ENCODE results near the gene TOPAZ1.
"Not testable (repeated sequence)": the region's sequence is repeated elsewhere in the genome, so short reads cannot be mapped to it uniquely, and the experiment has no call there.

The TOPAZ1 gene

DNA sequence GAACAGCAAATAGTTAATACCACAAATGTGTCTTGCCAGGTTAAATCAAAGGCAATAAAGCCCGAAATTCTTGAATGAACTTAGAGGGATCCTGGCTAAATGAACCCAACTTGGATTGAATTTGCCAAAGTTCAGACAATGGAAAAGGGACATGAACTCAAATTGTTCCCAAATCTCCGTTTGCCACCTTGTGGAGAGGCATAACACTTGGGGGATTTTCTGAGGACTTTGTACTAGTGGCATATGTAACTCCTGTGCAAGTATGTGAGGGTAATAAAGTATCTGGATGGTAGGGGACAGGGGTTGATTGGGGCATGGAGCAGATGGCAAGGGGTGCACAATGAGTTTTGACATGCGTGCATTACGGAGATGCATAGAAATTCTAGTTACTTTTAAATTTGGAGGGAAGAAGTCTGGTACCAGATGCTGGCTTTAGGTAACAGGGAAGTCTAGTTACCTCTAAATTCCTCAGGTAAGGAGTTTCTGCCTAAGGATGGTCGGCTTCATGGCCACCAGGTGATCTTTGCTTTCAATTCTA lies 95.6 kb downstream of the TOPAZ1 start:
- DNase-seq, result no peak

DNA sequence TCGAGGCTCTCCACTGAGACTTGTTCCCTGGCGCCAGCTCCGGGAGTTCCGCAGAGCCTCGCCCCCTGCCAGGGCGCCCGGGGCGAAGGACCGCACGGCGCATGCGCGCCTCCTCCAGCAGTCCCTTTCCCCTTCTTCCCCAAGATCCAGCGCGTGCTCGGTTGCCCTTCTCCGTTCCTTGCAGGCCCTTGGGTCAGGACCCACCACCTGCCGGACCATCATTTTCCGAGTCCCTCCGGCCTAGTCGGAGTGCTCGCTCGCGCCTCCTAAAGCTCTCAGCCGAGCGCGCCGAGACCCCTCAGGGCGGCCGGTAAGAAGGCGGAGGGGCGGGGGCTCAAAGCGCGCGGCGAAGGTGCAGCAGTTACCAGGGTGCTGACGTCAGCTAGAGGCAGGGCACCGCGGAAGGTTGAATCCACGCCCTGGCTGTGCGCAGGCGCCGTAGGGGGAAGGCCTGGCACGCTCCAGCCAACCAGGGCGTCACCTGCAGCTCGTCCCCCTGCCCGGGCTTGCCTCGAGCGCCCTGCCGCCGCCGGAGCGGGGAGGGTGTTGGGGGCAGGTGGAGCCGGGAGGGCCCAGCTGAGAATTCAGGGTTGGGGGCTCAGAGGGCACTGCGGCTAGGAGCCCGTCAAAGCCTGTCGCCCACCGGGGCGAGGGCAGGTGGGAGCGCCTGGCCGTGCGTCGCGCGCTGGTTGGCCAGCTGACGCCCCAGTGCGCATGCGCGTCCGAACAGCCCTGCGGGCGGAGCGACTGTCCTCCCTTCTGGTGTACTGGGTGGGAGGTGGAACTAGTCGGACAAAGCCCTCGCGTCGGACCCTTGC lies 96.5 kb downstream of the TOPAZ1 start, which contains the start of gene TCAIM:
Gene TCAIM (plus strand): TSS at position 757 of the 818 bp plus-strand sequence. CDS start 16,017 bp downstream, outside the sequence.
- DNase-seq, result peak; percentile 99

DNA sequence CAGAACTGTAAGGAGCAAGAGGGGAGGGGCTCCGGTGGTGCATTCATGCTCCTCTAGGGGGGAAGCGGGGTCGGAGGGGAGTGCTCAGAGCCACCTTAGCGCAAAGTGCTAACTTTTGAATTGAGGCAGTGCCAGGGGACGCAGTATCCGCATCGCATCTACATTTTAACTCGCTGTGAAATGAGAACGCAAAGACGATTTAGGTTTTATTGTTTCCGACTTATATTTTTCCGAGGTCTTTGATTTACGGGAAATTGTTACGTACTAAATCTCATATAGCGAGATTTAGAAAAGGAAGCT lies 97.1 kb downstream of the TOPAZ1 start:
- no peak for DNase-seq

DNA sequence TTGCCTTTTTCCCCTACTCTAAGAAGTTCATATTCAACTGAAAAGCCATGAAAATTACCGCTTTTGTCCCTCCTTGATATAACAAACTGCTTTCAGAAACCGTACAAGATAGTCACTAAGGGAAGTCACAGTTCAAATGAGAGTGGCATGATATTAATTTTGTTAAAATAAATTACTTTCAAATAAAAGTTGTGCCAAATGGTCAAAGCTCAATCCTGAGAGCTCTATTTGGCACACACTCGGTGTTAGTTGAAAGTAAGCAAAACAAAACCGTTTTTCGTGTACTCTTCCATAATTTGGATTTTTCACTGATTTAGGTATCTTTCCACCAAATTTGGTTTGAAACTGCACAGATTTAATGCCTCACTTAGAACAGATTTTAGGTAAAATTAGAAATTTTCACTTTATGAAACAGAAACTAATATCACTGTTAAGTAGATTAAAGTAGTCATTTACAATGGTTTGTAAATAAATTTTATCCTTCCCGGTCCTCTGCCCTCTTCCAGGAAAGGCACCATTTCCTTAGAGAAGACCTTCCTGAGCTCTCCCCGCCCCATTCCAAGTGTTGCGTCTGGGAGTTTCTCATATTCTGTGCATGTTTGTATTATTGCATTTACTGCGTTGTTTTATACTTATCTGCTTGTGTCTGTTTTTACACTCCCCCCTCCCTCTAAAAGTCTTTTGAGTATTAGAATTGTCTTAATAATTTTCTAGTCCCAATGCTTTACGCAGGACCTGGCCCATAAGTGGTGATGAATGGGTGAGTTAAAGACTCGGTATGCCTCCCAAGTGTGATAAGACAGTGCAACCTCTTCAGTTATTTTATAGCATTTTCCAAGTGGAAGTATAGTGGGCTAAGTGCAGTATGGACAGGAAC lies 97.7 kb downstream of the TOPAZ1 start:
- no peak for DNase-seq

DNA sequence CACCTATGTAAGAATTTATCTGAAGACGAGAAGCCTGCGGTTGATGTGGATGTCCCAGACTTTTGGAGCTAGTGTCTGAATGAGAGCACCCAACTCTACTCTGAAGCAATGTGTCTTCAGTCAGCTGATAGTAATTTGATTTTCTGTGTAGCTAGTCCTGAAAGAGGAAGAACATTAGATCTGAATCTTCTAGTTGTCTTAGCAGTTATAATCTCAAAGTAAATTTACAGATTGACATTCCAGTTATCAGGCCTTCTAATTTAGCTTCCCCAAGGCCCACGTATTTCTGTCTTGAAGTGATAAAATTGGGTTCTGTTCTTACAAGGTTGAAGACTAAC lies 98.3 kb downstream of the TOPAZ1 start:
- no peak for DNase-seq

DNA sequence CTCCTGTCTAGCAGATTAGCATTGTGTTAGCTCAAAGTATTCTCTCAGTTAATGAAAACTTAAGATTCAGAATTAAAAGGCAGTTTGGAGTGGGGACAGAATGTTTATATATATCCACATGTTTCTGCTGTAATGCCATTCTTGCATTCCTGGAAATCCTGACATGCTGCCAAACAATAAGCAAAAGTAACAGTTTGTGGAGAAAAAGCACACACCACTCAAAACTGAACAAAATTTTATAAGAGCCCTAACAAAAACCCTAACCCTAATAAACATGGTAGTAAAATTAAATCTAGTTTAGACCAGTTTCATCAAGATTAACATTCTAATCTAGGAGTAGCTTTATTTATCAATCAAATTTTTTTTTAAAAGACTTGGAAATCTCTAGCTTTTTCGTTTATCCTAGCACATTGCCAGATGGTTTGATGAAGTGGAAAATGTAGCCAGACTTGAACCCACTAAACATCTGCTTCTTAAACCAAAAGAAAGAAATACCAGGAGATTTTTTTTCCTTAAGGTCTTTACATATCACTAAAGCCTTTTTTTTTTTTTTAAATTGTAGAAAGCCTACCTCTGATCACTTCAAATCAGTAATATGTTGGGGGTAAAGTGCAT lies 100.6 kb downstream of the TOPAZ1 start:
- DNase-seq, result no peak

DNA sequence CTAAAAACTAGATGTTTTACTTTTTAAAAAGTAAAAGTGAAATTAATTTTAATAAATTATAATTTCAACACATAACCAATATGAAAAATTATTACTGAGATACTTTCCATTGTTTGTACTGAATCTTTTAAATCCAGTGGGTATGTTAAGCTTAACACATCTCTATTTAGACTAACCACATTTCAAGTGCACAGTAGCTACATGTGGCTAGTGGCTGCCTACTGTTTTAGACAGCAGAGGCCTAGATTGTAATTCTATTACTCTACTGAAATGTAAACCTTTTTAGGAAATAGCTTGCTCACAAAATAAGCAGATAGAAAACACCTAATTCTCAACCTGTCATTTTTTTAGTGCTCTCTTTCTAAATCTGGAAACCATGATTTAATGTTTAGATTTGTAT lies 101.7 kb downstream of the TOPAZ1 start:
- no peak for DNase-seq

DNA sequence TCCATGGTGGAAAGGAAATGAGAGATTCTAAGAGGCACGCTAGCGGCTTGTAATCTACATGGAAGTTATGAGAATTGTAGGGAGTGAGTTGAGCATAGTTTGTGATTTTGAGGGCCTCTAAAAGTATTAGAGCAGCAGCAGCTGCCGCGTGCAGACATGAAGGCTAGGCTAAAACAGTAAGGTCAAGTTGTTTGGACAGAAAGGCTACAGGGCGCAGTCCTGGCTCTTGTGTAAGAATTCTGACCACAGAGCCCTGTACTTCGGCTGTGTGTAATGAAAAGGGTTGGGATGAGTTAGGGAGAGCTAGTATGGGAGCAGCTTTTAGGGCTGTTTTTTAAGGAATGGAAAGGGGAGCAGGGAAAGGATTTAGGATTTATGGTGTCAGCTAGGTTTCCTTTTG lies 104.9 kb downstream of the TOPAZ1 start:
- DNase-seq, result not testable (repeated sequence)

DNA sequence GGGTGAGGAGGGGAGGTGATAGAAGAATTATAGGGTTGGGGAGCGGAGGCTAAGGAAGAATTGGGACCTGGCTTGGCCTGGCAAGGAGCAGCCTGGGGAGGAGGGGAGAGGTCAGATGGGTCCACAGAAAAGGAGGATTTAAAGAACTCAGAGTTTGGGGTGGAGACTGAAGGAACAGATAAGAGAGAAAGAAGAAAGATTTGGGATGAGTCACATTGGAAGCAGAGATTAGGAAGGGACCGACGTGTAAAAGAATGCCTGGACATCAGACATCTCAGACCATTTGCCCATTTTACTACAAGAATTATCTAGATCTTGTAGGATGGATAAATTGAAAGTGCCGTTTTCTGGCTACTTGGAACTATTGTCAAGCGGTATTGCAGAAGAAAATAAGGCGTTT lies 107.3 kb downstream of the TOPAZ1 start:
- no peak for DNase-seq

DNA sequence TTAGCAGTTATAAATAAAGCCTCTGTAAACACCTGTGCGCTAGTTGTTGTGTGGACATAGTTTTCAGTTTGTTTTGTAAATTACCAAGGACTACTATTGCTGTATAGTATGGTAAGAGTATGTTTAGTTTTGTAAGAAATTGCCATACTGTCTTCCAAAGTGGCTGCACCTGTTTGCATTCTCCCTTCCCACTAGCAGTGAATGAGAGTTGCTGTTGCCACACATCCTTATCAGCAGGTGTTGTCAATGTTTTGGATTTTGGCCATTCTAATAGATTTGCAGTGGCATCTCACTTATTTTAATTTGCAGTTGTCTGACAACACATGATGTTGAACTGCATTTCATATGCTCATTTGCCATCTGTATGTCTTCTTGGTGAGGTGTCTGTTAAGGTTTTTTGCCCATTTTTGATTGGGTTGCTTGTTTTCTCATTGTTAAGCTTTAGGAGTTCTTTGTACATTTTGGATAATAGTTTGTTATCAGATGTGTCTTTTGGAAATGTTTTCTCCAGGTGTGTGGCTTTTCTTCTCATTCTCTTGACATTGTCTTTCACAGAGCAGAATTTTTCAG lies 111.8 kb downstream of the TOPAZ1 start:
- DNase-seq, result no peak

DNA sequence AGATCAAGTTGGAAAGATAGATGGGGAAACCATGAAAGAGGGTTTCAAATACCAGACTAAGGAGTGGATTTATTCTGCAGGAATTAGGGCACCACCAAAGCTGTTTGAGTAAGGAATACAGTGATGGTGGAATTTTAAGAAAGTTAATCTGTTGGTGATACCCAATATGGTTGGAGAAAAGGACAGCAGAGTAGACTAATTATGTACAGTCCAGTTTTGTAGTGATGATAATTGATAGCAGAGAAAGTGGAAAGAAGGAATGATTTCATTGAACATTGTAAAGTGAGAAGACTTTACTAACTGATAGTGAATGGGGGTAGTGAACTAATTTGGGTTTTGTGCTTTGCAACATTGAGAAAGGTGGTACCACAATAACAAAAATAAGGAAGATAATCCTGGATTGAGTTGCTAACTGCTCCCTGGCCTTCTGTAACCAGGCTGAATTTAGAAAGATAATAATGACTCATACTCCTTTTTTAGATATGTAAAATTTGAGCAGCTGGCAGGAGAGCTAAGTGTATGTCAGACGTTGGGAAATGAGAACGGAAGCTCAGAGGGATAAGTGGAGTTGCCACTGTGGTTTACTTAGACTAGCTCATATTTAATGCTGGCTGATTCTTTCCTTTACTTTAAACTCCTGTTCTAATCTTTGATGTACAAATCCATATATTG lies 113.8 kb downstream of the TOPAZ1 start:
- DNase-seq, result no peak

DNA sequence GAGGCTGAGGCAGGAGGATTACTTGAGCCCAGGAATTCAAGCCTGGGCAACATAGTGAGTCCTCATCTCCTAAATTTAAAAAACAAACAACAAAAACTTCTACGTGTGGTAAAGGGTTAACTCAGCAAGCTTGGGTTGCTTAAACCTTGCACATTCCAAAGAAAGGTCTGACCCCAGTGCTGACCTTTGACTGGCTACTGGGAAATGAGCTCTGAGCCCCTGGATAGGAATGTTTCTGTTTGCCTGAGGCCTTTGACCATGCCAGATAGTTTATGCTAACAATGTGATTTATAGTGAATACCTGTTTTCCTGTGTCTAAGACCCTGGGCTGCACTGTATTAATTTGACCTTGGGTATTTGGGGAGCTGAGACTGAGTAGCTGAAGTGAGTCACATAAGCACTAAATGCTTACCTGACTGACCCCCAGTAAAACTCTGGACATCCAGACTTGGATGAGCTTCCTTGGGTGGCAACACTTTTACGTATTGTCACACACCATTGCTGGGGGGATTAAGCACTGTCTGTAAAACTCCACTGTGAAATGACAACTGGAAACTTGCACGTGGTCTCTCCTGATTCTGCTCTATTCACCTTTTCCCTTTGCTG lies 117.6 kb downstream of the TOPAZ1 start:
- no peak for DNase-seq

DNA sequence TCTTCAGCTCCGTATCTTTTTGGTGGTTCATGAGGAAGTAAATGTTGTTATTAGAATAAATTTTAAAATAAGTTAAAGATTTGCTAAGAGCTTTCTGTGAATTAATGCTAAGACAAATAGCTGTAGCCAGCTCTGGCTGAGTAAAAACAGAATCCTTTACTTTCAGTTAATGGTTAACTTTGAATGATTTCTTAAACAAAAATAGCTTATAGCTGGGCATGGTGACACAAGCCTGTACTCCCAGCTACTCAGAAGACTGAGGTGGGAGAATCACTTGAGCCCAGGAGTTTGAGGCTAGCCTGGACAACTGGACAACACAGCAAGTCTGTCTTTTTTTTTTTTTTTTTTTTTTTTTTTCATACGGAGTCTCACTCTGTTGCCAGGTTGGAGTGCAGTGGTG lies 121.9 kb downstream of the TOPAZ1 start:
- no peak for DNase-seq

DNA sequence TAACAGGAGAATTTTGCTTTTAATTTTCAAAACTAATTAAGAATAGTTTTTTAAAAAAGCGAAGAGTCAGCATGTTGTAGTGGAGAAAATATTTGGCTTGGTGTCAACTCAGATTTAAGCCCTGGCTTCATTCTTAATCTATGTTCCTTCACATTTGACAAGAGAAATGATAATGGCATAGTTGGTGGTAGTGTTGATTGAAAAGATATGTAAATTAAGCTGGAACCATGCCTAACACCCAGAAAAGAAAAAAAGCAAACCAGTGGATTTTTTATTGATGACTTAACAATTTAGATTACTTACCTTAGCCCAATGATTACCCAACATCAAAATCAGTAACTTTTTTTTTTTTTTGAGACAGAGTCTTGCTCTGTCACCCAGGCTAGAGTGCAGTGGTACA lies 124.3 kb downstream of the TOPAZ1 start:
- no peak for DNase-seq

DNA sequence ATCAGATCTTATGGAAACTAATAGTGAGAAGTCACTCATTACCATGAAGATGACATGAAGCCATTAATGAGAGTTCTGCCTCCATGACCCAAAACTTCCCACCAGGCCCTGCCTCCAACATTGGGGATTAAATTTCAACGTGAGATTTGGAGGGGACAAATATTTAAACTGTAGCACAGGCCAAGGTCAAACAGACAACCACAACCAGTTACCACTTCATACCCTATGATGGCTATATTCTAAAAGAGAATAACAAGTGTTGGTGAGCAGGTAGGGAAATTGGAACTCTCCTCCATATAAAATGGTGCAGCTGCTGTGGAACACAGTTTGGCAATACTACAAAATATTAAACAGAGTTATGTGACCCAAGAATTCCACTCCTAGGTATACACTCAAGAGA lies 133.8 kb downstream of the TOPAZ1 start:
- DNase-seq, result no peak
